ENCODE measurements around the gene SLC16A13.
A peak's percentile ranks its signal among the peaks of the same experiment; 100 is the strongest.

The SLC16A13 gene

DNA sequence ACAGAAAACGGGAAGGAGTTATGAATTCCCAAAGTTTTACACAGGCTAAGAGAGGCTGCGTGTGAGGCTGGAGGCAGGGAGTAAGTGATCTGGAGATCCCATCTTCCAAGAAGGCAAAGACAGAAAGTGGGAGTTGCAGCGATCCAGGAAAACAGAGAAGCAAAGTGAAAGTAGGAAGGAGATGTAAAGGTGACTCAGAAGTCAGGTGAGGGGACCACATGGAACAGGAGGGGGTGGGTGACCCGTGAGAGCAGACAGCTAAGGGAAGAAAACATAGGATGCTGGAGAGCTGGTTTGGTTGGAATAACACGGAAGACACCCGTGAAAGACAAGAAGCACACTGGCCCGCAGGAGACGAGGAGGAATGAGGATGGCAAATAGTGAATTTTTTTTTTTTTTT, 38.6 kb upstream of the SLC16A13 start:
- no peak for DNase-seq (ENCODE audit: insufficient read length, low spot score)
- no peak for TF ChIP-seq SPI1 (IDR thresholded peaks at IDR 0.05; ENCODE audit: low read depth, low read length)
- TF ChIP-seq POLR2AphosphoS5 (IDR thresholded peaks at IDR 0.05; ENCODE audit: low read depth, low read length): no peak
- no peak for TF ChIP-seq PAX5 (IDR thresholded peaks at IDR 0.05; ENCODE audit: insufficient read depth, low read length, severe bottlenecking)
- TF ChIP-seq POU2F2 (IDR thresholded peaks at IDR 0.05; ENCODE audit: low read depth, low read length): no peak
- no peak for TF ChIP-seq POLR2A (IDR thresholded peaks at IDR 0.05; ENCODE audit: low read depth, low read length)
- FAIRE-seq: no peak

DNA sequence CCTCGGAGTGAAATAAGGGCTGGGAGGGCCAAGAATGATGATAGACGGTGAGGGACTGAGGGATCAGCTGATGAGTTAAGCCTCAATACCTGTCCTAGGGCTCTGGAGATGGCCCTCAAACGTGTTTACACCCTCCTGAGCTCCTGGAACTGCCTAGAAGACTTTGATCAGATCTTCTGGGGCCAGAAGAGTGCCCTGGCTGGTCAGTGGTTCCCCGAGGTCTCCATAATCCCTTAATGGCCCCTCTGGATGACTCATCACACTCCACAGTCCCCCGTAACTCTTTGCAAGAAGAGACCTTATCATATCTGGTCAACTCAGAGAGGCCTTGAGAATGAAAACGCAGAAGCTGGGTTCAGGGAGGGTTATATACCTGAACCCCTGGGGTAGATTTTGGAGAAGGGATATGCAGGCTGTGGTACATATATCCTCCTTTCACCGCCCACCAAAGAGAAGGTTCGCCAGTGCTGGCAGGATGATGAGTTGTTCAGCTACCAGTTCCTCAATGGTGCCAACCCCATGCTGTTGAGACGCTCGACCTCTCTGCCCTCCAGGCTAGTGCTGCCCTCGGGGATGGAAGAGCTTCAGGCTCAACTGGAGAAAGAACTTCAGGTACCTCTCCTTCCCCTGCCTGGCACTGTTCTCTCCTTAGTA, 36.8 kb upstream of the SLC16A13 start:
- no peak for FAIRE-seq
- TF ChIP-seq SPI1 (IDR thresholded peaks at IDR 0.05; ENCODE audit: low read depth, low read length) (no peak), POLR2A (IDR thresholded peaks at IDR 0.05; ENCODE audit: low read depth, low read length) (no peak), POU2F2 (IDR thresholded peaks at IDR 0.05; ENCODE audit: low read depth, low read length) (no peak), TAF1 (IDR thresholded peaks at IDR 0.05; ENCODE audit: low read depth, low read length) (no peak), POLR2AphosphoS5 (IDR thresholded peaks at IDR 0.05; ENCODE audit: low read depth, low read length) (no peak), PAX5 (IDR thresholded peaks at IDR 0.05; ENCODE audit: insufficient read depth, low read length, severe bottlenecking) (no peak)
- no peak for DNase-seq (ENCODE audit: insufficient read length, low spot score)

DNA sequence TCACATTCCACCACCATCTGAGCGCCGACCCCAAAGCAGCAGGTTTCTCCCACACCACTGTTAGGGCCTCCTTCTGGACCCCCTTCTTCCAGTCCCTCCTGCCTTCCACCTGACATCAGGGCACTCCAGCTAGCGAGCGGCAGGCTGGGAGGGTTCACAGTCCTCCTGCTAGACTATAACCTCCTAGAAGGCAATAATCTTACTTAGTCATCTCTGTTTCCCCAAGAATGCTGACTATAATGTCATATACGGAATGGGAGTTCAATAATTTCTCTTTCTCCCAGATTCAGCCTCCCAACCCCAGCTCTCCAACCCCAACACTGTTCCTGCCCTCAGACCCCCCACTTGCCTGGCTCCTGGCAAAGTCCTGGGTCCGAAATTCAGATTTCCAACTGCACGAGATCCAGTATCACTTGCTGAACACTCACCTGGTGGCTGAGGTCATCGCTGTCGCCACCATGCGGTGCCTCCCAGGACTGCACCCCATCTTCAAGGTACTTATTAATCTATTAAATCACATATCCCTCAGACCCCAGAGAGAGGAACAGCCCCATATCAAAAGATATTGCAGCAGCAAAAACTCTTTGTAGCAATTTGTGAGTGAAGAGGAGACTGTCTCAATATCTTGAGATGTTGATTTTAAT, 34.4 kb upstream of the SLC16A13 start:
- DNase-seq (ENCODE audit: insufficient read length, low spot score): no peak
- TF ChIP-seq POLR2A (IDR thresholded peaks at IDR 0.05; ENCODE audit: low read depth, low read length) (no peak), SPI1 (IDR thresholded peaks at IDR 0.05; ENCODE audit: low read depth, low read length) (no peak), TAF1 (IDR thresholded peaks at IDR 0.05; ENCODE audit: low read depth, low read length) (no peak), POLR2AphosphoS5 (IDR thresholded peaks at IDR 0.05; ENCODE audit: low read depth, low read length) (no peak), POU2F2 (IDR thresholded peaks at IDR 0.05; ENCODE audit: low read depth, low read length) (no peak), PAX5 (IDR thresholded peaks at IDR 0.05; ENCODE audit: insufficient read depth, low read length, severe bottlenecking) (no peak)
- FAIRE-seq: no peak

DNA sequence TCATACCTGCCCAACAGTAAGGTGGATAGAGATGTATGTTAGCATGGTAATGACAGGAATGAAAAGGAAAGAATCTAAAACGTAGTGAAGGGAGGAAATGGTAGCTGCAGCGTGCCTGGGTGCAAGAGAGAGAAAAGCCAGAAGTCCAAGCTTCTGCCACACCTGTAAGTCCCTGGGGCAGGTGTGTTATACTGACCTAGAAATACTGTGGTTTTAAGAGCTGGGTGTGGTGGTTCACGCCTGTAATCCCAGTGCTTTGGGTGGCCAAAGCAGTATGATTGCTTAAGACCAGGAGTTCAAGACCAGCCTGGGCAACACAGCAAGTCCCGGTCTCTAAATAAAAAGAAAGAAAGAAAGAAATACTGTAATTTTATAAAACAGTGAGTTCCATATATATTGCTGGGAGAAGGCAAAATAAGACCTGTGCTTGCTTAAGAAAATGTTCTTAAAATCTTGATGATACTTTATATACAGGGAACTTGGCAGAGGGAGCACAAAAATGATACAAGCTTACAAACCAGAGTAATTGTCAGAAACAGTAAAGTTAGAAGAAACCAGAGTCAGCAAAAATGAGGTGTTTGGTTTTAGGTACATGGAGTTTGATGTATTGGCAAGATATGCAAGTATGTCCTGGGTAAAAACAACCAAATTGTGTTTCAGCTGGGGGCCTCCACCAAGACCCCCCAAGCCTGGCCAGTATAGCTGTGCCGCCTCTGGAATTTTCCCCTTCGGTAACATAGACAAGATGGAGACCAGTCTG, 33.3 kb upstream of the SLC16A13 start:
- FAIRE-seq: no peak
- TF ChIP-seq POLR2AphosphoS5 (IDR thresholded peaks at IDR 0.05; ENCODE audit: low read depth, low read length) (no peak), SPI1 (IDR thresholded peaks at IDR 0.05; ENCODE audit: low read depth, low read length) (no peak), PAX5 (IDR thresholded peaks at IDR 0.05; ENCODE audit: insufficient read depth, low read length, severe bottlenecking) (no peak), POU2F2 (IDR thresholded peaks at IDR 0.05; ENCODE audit: low read depth, low read length) (no peak), TAF1 (IDR thresholded peaks at IDR 0.05; ENCODE audit: low read depth, low read length) (no peak), POLR2A (IDR thresholded peaks at IDR 0.05; ENCODE audit: low read depth, low read length) (no peak)
- DNase-seq (ENCODE audit: insufficient read length, low spot score): no peak

DNA sequence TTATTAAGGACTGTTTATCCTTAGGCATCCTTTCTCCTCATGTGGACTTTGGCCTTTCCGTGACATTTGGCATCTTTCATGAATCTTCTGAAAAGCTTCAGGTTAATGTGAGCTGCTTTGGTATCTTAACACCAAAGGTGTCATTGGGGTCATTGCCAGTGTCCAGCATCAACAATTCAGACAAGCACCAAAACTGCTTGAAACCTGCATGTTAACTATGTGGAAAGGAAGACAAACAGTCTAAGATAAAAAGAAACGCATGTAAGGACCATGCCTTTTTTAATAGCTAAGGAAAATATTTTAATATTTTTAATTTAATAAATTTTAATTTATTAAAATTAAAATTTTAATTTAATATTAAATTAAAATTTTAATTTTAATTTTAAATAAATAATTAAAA, 32.1 kb upstream of the SLC16A13 start:
- FAIRE-seq (peak; percentile 71), DNase-seq (ENCODE audit: insufficient read length, low spot score) (no peak)
- no peak for TF ChIP-seq SPI1 (IDR thresholded peaks at IDR 0.05; ENCODE audit: low read depth, low read length)
- no peak for TF ChIP-seq POLR2A (IDR thresholded peaks at IDR 0.05; ENCODE audit: low read depth, low read length)
- no peak for TF ChIP-seq POU2F2 (IDR thresholded peaks at IDR 0.05; ENCODE audit: low read depth, low read length)
- no peak for TF ChIP-seq TAF1 (IDR thresholded peaks at IDR 0.05; ENCODE audit: low read depth, low read length)
- TF ChIP-seq POLR2AphosphoS5 (IDR thresholded peaks at IDR 0.05; ENCODE audit: low read depth, low read length): no peak
- TF ChIP-seq PAX5 (IDR thresholded peaks at IDR 0.05; ENCODE audit: insufficient read depth, low read length, severe bottlenecking): no peak

DNA sequence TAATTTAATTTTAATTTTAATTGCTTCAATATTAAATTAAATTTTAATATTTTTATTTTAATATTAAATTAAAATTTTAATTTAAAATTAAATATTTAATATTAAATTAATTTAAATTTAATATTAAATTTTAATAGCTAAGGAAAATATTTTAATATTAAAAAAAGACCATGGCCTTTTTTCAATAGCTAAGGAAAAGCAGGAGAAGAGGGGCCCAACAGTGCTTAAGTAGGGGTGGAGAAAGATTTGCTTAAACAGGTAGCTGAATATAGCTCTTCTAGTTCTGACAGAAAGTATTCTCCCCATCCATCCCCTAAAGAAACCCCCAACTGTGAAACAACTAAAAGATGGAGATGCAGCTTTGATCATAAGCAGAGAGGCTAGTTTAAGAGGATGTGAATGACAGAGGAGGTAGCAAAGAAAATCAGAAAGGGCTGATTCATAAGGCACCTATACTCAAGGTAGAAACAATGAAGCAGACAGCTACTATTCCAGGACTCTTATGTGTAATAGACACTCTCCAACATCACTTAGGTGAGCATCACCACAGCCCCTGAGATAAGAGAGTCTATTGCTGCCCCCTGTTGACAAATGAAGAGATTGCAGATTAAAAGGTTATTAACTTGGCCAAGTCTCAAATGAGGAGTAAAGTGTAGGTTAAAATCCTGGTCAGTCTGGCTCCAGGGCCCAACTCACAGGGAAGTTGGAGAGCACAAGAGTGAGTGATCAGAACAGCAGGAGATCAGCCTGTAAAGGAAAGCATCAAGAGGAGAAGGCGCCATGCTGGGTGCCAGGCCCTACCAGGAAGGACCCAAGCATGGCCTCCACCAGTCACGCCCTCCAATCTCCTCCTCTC, 31.2 kb upstream of the SLC16A13 start:
- DNase-seq (ENCODE audit: insufficient read length, low spot score) (peak; percentile 65), FAIRE-seq (peak; percentile 83)
- no peak for TF ChIP-seq POU2F2 (IDR thresholded peaks at IDR 0.05; ENCODE audit: low read depth, low read length)
- TF ChIP-seq PAX5 (IDR thresholded peaks at IDR 0.05; ENCODE audit: insufficient read depth, low read length, severe bottlenecking): no peak
- no peak for TF ChIP-seq POLR2A (IDR thresholded peaks at IDR 0.05; ENCODE audit: low read depth, low read length)
- TF ChIP-seq SPI1 (IDR thresholded peaks at IDR 0.05; ENCODE audit: low read depth, low read length): no peak
- TF ChIP-seq TAF1 (IDR thresholded peaks at IDR 0.05; ENCODE audit: low read depth, low read length): no peak
- no peak for TF ChIP-seq POLR2AphosphoS5 (IDR thresholded peaks at IDR 0.05; ENCODE audit: low read depth, low read length)

DNA sequence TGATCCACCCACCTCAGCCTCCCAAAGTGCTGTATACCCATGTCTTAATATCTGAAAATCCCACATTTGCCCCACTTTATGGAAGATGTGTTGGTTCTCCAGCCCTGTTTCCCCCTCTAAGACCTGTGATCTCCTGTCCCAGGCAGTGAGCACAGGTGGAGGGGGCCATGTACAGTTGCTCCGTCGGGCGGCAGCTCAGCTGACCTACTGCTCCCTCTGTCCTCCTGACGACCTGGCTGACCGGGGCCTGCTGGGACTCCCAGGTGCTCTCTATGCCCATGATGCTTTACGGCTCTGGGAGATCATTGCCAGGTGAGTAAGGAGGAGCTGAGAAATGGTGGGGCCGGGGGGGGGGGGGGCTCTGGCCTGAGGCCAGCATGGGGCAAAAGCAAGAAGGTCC, 30.1 kb upstream of the SLC16A13 start:
- FAIRE-seq (no peak), DNase-seq (ENCODE audit: insufficient read length, low spot score) (no peak)
- no peak for TF ChIP-seq POU2F2 (IDR thresholded peaks at IDR 0.05; ENCODE audit: low read depth, low read length)
- TF ChIP-seq PAX5 (IDR thresholded peaks at IDR 0.05; ENCODE audit: insufficient read depth, low read length, severe bottlenecking): no peak
- no peak for TF ChIP-seq POLR2A (IDR thresholded peaks at IDR 0.05; ENCODE audit: low read depth, low read length)
- no peak for TF ChIP-seq POLR2AphosphoS5 (IDR thresholded peaks at IDR 0.05; ENCODE audit: low read depth, low read length)
- TF ChIP-seq SPI1 (IDR thresholded peaks at IDR 0.05; ENCODE audit: low read depth, low read length): no peak
- TF ChIP-seq TAF1 (IDR thresholded peaks at IDR 0.05; ENCODE audit: low read depth, low read length): no peak

DNA sequence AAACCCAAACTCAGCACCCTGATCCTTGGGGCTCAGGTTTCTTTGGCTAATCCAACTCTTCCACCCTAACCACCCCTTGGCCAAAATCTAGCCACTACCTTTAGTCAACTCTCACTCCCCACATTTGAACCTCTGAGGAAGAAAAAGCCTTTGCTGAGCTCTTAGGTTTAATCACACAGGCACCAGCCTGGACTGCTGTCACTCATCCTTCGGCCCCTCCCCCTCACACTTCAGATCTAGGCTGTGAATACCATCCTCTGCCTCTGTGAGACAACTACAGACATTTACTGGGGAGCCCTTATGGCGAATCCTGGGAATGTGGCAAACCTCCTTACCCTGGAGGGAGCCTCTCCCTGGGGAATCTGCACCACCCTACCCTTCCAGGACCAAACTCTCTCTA, 28.7 kb upstream of the SLC16A13 start:
- TF ChIP-seq TAF1 (IDR thresholded peaks at IDR 0.05; ENCODE audit: low read depth, low read length) (no peak), SPI1 (IDR thresholded peaks at IDR 0.05; ENCODE audit: low read depth, low read length) (no peak), POLR2A (IDR thresholded peaks at IDR 0.05; ENCODE audit: low read depth, low read length) (no peak), PAX5 (IDR thresholded peaks at IDR 0.05; ENCODE audit: insufficient read depth, low read length, severe bottlenecking) (no peak), POU2F2 (IDR thresholded peaks at IDR 0.05; ENCODE audit: low read depth, low read length) (no peak), POLR2AphosphoS5 (IDR thresholded peaks at IDR 0.05; ENCODE audit: low read depth, low read length) (no peak)
- DNase-seq (ENCODE audit: insufficient read length, low spot score) (no peak), FAIRE-seq (no peak)

Data from GM12891 (cell line).